Neuronal stem cell (in vitro differentiated cells): ENCODE results near the gene FAM53C.
A peak's percentile ranks its signal among the peaks of the same experiment; 100 is the strongest.

Source experiments
- DNase-seq: peaks from one replicate; pipeline ENCODE4 v3.0.0-alpha.2; 2013; ENCODE audit warnings: low spot score
- H2AFZ ChIP-seq: one replicate; pipeline ENCODE4 v1.6.1; 2013; ENCODE audit warnings: mild to moderate bottlenecking, low read length, inconsistent platforms
- H2AK5ac ChIP-seq: 2 replicates; pipeline ENCODE4 v1.6.1; 2013; ENCODE audit warnings: low read depth, mild to moderate bottlenecking, inconsistent platforms, low read length, moderate library complexity, mixed read lengths
- H2BK120ac ChIP-seq: 2 replicates; pipeline ENCODE4 v1.6.1; 2013; ENCODE audit warnings: low read depth, mild to moderate bottlenecking, inconsistent platforms, low read length, moderate library complexity, mixed read lengths
- H2BK12ac ChIP-seq: one replicate; pipeline ENCODE4 v1.6.1; 2013; ENCODE audit warnings: low read length, inconsistent platforms
- H2BK15ac ChIP-seq: 2 replicates; pipeline ENCODE4 v1.6.1; 2013; ENCODE audit warnings: mild to moderate bottlenecking, low read length, inconsistent platforms, mixed read lengths
- H2BK5ac ChIP-seq: one replicate; pipeline ENCODE4 v1.6.1; 2013; ENCODE audit warnings: inconsistent platforms, mild to moderate bottlenecking, low read length, moderate library complexity
- H3K14ac ChIP-seq: one replicate; pipeline ENCODE4 v1.6.1; 2013; ENCODE audit warnings: low read length, inconsistent platforms
- H3K18ac ChIP-seq: 2 replicates; pipeline ENCODE4 v1.6.1; 2013; ENCODE audit warnings: low read length, inconsistent platforms
- H3K23ac ChIP-seq: 2 replicates; pipeline ENCODE4 v1.6.1; 2013; ENCODE audit warnings: low read depth, mild to moderate bottlenecking, mixed read lengths, low read length, inconsistent platforms; ENCODE audit not compliant: poor library complexity
- H3K27ac ChIP-seq: replicated peaks from 3 replicates; pipeline ENCODE4 v1.5.1; 2013; ENCODE audit warnings: low read length, inconsistent platforms
- H3K27me3 ChIP-seq, 3 experiments: 2 replicates each; pipeline ENCODE4 v1.6.1; 2013; ENCODE audit warnings: low read length in 3 of 3, mild to moderate bottlenecking in 2 of 3, inconsistent platforms in 1 of 3, low read depth in 1 of 3, mixed read lengths in 1 of 3, moderate library complexity in 1 of 3; ENCODE audit not compliant: control insufficient read depth in 3 of 3, insufficient read depth in 3 of 3
- H3K36me3 ChIP-seq, 2 donors: replicated peaks in 1 of 2; 2 replicates each; pipeline ENCODE4 v1.6.1; 2013; ENCODE audit warnings: low read length in 2 of 2; ENCODE audit not compliant: control insufficient read depth in 2 of 2, insufficient read depth in 2 of 2
- H3K4ac ChIP-seq: 2 replicates; pipeline ENCODE4 v1.6.1; 2013; ENCODE audit warnings: inconsistent platforms, mild to moderate bottlenecking, low read length, moderate library complexity
- H3K4me1 ChIP-seq, 2 donors: 1 replicate in 1 of 2; 2 replicates in 1 of 2; pipeline ENCODE4 v1.6.1; 2013; ENCODE audit warnings: low read length in 2 of 2, low read depth in 1 of 2; ENCODE audit not compliant: control insufficient read depth in 2 of 2, insufficient read depth in 1 of 2
- H3K4me2 ChIP-seq: one replicate; pipeline ENCODE4 v1.6.1; 2013; ENCODE audit warnings: mild to moderate bottlenecking, low read length, inconsistent platforms; ENCODE audit not compliant: insufficient read depth, poor library complexity, severe bottlenecking
- H3K4me3 ChIP-seq, 2 donors: 2 replicates each; pipeline ENCODE4 v1.5.1; 2013; ENCODE audit warnings: low read length in 2 of 2, mild to moderate bottlenecking in 2 of 2, inconsistent platforms in 1 of 2, moderate library complexity in 1 of 2
- H3K79me1 ChIP-seq: one replicate; pipeline ENCODE4 v1.6.1; 2013; ENCODE audit warnings: low read depth, mild to moderate bottlenecking, inconsistent platforms, low read length, moderate library complexity
- H3K9ac ChIP-seq: one replicate; pipeline ENCODE4 v1.6.1; 2013; ENCODE audit warnings: mild to moderate bottlenecking, low read depth, low read length, inconsistent platforms; ENCODE audit not compliant: poor library complexity
- H3K9me3 ChIP-seq, 2 donors: replicated peaks in 1 of 2; 2 replicates each; pipeline versions ENCODE3 to v1.6.1; 2013; ENCODE audit warnings: low read length in 2 of 2, mild to moderate bottlenecking in 2 of 2, inconsistent platforms in 1 of 2, low read depth in 1 of 2, mixed read lengths in 1 of 2, moderate library complexity in 1 of 2; ENCODE audit not compliant: control insufficient read depth in 2 of 2, insufficient read depth in 1 of 2
- H4K8ac ChIP-seq: one replicate; pipeline ENCODE4 v1.6.1; 2013; ENCODE audit warnings: low read depth, mild to moderate bottlenecking, inconsistent platforms, low read length, moderate library complexity
- H4K91ac ChIP-seq: one replicate; pipeline ENCODE4 v1.6.1; 2013; ENCODE audit warnings: low read length, low read depth, mild to moderate bottlenecking, inconsistent platforms; ENCODE audit not compliant: poor library complexity
- WGBS, 2 donors: extraction: QIAGEN DNeasy Blood & Tissue Kit; methylation state at CpG; one replicate each; pipeline ENCODE4 v1.1.7; 2013; ENCODE audit warnings: missing lambda C conversion rate in 2 of 2, mixed read lengths in 1 of 2; ENCODE audit not compliant: insufficient read length in 2 of 2, insufficient replicate concordance in 1 of 2; ENCODE audit errors: extremely low coverage in 2 of 2; 5-methylcytosine and 5-hydroxymethylcytosine counted together

Gene FAM53C

GRCh38 chr5:138338411-138339090 lies 485 bp downstream of the FAM53C start:
- peak overlapping the region; percentile 69 for H3K18ac ChIP-seq
- peak overlapping the region; percentile 100 for H2BK5ac ChIP-seq
- peak overlapping the region; percentile 94 for H3K27ac ChIP-seq
- no peak overlapping the region for H2BK120ac ChIP-seq
- H3K36me3 ChIP-seq: peaks cover 10 to 36% of the 10 kb centered on the region in 2 donors
- H2BK15ac ChIP-seq: no peak overlapping the region
- H3K9me3 ChIP-seq: no peaks in the 10 kb centered on the region
- H2BK12ac ChIP-seq: no peak overlapping the region
- peaks cover 2 to 9% of the 10 kb centered on the region in 2 donors for H3K4me1 ChIP-seq
- H3K9ac ChIP-seq: peak overlapping the region; percentile 97
- H3K27me3 ChIP-seq: no peaks in the 10 kb centered on the region
- WGBS, 2 donors: no CpG with 5 or more reads among the region's 22 CpGs
- H3K79me1 ChIP-seq: no peaks in the 10 kb centered on the region
- H2AK5ac ChIP-seq: peak overlapping the region; percentile 26
- H3K4me3 ChIP-seq: peak overlapping the region; percentile 76 to 87
- no peak overlapping the region for H4K91ac ChIP-seq
- peak overlapping the region; percentile 99 for H3K23ac ChIP-seq
- peak overlapping the region; percentile 72 for H3K4me2 ChIP-seq
- H3K4ac ChIP-seq: no peak overlapping the region
- H4K8ac ChIP-seq: no peak overlapping the region
- H2AFZ ChIP-seq: peak overlapping the region; percentile 94
- DNase-seq: no peak
- no peak overlapping the region for H3K14ac ChIP-seq

- peak overlapping the region; percentile 76 to 87 for H3K4me3 ChIP-seq
- H3K4ac ChIP-seq: no peak overlapping the region
- H3K4me1 ChIP-seq: peaks cover 2 to 9% of the 10 kb centered on the region in 2 donors
- no peak overlapping the region for H4K91ac ChIP-seq
- H2AFZ ChIP-seq: peak overlapping the region; percentile 94
- H2BK15ac ChIP-seq: no peak overlapping the region
- H4K8ac ChIP-seq: no peak overlapping the region
- WGBS, 2 donors: no CpG with 5 or more reads among the region's 7 CpGs
- peak overlapping the region; percentile 94 for H3K27ac ChIP-seq
- no peak overlapping the region for H3K9ac ChIP-seq
- H3K18ac ChIP-seq: no peak overlapping the region
- H3K14ac ChIP-seq: no peak overlapping the region
- peak overlapping the region; percentile 100 for H2BK5ac ChIP-seq
- H3K79me1 ChIP-seq: no peaks in the 10 kb centered on the region
- H2BK12ac ChIP-seq: no peak overlapping the region
- H3K23ac ChIP-seq: no peak overlapping the region
- DNase-seq: no peak
- no peaks in the 10 kb centered on the region for H3K9me3 ChIP-seq
- H2BK120ac ChIP-seq: no peak overlapping the region
- peaks cover 14 to 41% of the 10 kb centered on the region in 2 donors for H3K36me3 ChIP-seq
- H2AK5ac ChIP-seq: no peak overlapping the region
- H3K27me3 ChIP-seq: no peaks in the 10 kb centered on the region
- H3K4me2 ChIP-seq: peak overlapping the region; percentile 72
These were observed 1.0 kb downstream of the FAM53C start for GRCh38 chr5:138339091-138339456.

- Histone ChIP-seq H3K79me1 (peaks cover 2% of the 10 kb centered on the region), H3K27ac (peak overlapping the region; percentile 94), H3K18ac (no peak overlapping the region), H3K23ac (no peak overlapping the region), H3K9me3 (no peaks in the 10 kb centered on the region), H3K14ac (no peak overlapping the region), H3K9ac (no peak overlapping the region), H3K4me3 (peak overlapping the region; percentile 76 to 87), H4K91ac (no peak overlapping the region), H2AK5ac (no peak overlapping the region), H2BK120ac (no peak overlapping the region), H2BK12ac (no peak overlapping the region), H3K4me2 (peak overlapping the region; percentile 72), H3K36me3 (peaks cover 17 to 45% of the 10 kb centered on the region in 2 donors), H4K8ac (no peak overlapping the region), H2AFZ (peak overlapping the region; percentile 94), H2BK5ac (no peak overlapping the region), H3K4ac (no peak overlapping the region), H2BK15ac (no peak overlapping the region), H3K27me3 (no peaks in the 10 kb centered on the region), H3K4me1 (peaks cover 2 to 9% of the 10 kb centered on the region in 2 donors)
- no CpG with 5 or more reads among the region's 2 CpGs for WGBS, 2 donors
- no peak for DNase-seq
These were observed 1.4 kb downstream of the FAM53C start for GRCh38 chr5:138339464-138339863.

GRCh38 chr5:138340008-138340407 lies 1.9 kb downstream of the FAM53C start:
- H3K23ac ChIP-seq: no peak overlapping the region
- no peaks in the 10 kb centered on the region for H3K9me3 ChIP-seq
- no peak overlapping the region for H4K91ac ChIP-seq
- no peak overlapping the region for H2BK5ac ChIP-seq
- no peak overlapping the region for H3K9ac ChIP-seq
- no peak overlapping the region for H3K14ac ChIP-seq
- no peak overlapping the region for H2AFZ ChIP-seq
- DNase-seq: no peak
- peaks cover 21 to 50% of the 10 kb centered on the region in 2 donors for H3K36me3 ChIP-seq
- no CpG with 5 or more reads among the region's 3 CpGs for WGBS, 2 donors
- no peak overlapping the region for H2BK12ac ChIP-seq
- peaks cover 2% of the 10 kb centered on the region for H3K79me1 ChIP-seq
- no peak overlapping the region for H2BK120ac ChIP-seq
- peak overlapping the region in 1 of 2 donors; percentile 76 for H3K4me3 ChIP-seq
- H4K8ac ChIP-seq: no peak overlapping the region
- H3K4me2 ChIP-seq: peak overlapping the region; percentile 72
- H2BK15ac ChIP-seq: no peak overlapping the region
- H3K4ac ChIP-seq: no peak overlapping the region
- no peak overlapping the region for H3K18ac ChIP-seq
- no peaks in the 10 kb centered on the region for H3K27me3 ChIP-seq
- H3K4me1 ChIP-seq: peaks cover 2 to 9% of the 10 kb centered on the region in 2 donors
- H2AK5ac ChIP-seq: no peak overlapping the region
- H3K27ac ChIP-seq: no peak overlapping the region
